Caki2 (cell line): ENCODE measurements around the gene CORO6. TPM values are rescaled to one million over a fixed set of nuclear protein-coding genes. Genes with fewer than 3 reads are reported as not detected.
"Not testable (repeated sequence)": the region's sequence is repeated elsewhere in the genome, so short reads cannot be mapped to it uniquely, and the experiment has no call there.

Experiments used
- DNase-seq: peaks from one replicate; pipeline ENCODE4 v3.0.0-alpha.2; 2015; ENCODE audit warnings: low read depth
- in situ Hi-C: cut with HindIII; loops from 2 replicates; pipeline ENCODE4 v1.10.0; 2016; ENCODE audit warnings: low sequenced_read_pairs, low pct_unique_long_range_greater_than_20kb, mixed read lengths
- total RNA-seq: library from RNA; depleted of rRNA; stranded (reverse); fragments of >200 nt; shearing (Covaris generic); gene quantifications from 2 replicates; pipeline ENCODE4 v1.2.3, GENCODE V29; 2014; ENCODE audit warnings: low replicate concordance; rRNA removed

The CORO6 gene
- total RNA-seq = 0.95 and 6.6 TPM in 2 replicates

DNA sequence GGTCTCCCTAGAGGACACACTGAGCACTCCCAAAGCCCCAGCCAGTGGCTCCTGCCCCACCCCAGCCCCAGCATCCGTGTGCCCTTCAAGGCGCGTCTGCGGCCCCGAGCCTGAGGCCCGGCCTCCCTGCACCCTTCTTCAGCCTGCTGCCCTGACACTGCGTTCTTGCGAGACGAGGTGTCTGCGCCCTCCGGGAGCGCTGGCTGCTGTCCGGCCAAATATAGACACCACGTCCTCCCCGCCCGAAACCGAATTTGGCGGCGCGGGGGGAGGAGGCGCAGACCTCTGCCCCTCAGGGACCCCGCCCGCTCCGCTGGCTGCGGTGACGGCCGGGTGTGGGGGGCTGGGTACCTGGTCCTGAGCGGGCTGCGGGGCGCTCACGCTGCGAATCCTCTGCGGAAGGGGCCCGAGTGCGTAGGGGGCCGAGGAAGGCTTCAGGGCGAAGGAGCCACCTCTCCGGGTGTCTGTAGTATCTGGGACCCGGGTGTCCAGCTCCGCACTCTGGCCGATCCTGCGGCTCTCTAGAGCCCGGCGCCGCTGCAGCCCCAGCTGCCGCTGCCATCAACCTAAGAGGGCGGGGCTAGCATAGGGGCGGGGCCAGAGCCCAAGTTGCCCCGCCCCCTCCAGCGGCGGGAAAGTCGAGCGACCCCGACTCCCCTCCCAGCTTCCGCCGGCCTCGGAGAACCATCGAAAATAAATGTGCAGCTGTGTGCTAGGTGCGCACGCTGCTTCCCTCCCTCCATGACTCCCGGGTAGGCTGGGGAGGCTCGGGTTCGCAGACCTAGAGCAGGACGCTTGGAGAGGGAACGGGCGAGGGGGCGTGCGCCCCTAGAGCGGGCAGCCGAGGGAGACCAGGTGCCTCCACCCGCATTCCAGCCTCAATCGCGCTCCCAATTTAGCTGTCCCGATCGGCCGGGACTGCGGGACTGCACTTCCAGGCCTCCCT, at the start of gene CORO6:
Gene CORO6, minus strand, starts transcription at position 576 of the 946 bp plus-strand sequence. CDS start 1,491 bp downstream, outside the sequence.
- DNase-seq = peak; percentile 54
- in situ Hi-C loops = no loop called here

DNA sequence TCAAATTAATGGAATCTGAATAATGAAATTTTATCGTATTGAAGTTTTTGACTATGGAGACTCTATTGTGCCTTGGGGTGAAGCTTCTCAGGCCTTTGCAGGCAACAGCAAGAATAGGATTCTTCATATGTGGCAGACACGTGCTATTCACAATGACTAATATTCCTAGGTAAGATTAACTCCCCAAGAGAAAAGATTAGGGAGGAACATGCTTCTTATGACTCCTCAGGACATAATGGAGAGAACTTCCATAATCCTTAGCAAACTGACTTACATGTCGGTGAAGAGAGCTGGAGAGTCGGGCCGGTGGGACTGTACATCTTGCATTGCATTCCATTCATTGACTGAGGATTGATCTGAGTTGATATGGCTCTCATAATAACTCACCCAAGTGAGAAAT, 48.9 kb upstream of the CORO6 start:
- DNase-seq = no peak
- in situ Hi-C loops = loop anchor here (25.0 kb wide), 1 partner anchor 91 kb away; no protein-coding TSS in a partner anchor

DNA sequence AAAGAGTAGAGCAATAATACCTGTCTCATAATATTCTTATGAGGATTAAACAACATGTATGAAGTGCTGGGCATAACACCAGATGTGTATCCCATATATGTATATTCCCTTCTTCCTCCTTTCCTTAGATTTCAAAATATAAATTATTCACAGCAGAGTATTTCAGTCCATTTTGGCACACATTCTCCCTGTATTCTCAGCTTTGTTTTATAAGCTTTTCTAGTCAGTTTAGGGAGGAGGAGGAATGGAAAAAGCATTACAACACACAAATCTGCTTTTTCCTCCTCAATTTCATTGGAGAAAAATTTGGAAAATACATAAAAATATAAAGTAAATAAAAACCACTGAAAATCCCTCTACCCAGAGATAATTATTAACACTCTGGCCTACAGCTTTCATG, 46.6 kb upstream of the CORO6 start:
- in situ Hi-C loops = loop anchor here (25.0 kb wide), 1 partner anchor 93 kb away; no protein-coding TSS in a partner anchor
- DNase-seq = no peak

DNA sequence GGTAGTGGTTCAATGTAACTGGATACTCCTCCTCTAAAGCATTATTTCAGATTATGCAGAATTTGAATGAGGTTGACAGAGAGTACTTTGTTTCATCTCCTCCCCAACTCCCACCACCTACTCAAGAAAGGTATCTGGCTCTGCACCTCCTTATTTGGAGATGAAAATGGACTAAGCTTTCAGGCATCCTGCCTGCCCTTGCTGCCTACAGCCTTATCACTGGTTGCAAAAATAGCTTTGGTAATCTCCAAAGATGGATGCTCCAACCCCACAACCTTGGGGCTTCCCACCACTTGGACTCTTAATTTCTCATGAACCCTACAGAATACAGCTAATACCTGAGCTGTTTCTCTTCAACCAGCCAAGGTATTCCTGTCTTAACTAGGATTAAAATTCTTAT, 45.3 kb upstream of the CORO6 start:
- in situ Hi-C loops = loop anchor here (25.0 kb wide), 1 partner anchor 94 kb away; no protein-coding TSS in a partner anchor
- DNase-seq = no peak

DNA sequence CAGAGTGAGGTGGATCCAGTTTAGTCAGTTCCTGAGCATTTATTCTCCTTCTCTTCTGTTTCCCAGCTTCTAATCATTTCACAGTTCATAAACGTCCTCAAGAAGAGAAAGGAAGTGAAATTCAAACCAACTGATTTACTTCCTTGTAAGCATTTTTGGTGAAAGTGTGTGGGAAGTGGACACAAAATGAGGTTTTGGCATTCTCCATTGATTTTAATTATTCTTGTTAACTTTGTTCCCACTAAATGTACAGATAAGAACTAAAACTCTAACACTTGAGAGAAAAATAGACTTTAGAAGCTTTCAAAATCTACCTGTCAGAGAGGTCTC, 42.7 kb upstream of the CORO6 start:
- no peak for DNase-seq
- in situ Hi-C loops = loop anchor here (25.0 kb wide), 1 partner anchor 97 kb away; no protein-coding TSS in a partner anchor

DNA sequence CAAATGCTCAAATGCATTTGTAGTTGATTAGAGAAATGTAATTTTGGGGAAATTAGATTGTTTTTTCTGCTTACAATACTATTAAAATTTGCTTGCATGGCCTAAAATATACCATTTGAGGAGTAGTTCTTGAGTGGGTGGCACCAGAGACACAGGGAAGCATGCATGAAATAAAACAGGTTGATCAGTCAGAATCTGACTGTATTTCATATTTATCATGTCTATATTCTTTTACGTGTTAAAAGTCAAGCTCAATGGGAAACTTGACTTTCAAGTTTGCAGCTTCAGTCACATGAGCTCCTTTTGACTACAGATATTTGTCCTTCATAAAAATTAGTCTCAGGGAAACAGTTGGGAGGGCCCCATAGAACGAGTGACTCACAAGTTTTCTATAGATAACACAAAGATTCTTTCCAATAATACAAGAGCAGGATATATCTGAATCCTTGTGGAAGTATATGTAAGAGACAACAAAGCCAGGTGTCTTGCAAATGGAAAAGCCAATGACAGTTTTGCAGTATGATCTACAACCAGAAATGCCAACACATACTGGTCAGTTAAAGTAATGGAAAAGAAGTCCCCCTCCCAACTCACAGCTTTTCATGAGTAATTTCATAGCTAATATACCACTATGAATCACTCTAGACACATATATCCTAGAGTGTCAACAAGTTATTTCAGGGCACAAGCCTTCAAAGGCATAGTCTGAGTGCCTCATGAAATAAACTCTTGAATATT, 42.2 kb upstream of the CORO6 start:
- no peak for DNase-seq
- in situ Hi-C loops = loop anchor here (25.0 kb wide), 1 partner anchor 97 kb away; no protein-coding TSS in a partner anchor

DNA sequence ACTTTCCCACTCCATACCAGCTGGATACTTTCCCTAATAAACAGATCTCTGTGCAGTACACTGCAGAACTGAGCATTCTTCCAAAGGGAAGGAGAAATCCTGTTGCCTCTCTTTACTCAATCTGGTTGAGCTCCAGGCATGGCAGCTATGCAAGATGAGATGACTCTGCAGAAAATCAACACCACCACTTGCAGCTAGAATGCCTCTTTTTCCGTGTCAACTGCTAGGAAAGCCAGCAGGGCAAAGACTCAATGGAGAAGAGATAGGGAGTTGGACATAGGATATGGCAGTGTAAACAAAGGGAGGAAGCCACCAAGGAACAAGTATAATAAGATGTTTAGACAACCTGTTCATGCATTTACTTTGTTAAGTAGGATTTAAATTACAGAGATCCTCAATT, 40.4 kb upstream of the CORO6 start:
- in situ Hi-C loops = loop anchor here (25.0 kb wide), 1 partner anchor 99 kb away; no protein-coding TSS in a partner anchor

DNA sequence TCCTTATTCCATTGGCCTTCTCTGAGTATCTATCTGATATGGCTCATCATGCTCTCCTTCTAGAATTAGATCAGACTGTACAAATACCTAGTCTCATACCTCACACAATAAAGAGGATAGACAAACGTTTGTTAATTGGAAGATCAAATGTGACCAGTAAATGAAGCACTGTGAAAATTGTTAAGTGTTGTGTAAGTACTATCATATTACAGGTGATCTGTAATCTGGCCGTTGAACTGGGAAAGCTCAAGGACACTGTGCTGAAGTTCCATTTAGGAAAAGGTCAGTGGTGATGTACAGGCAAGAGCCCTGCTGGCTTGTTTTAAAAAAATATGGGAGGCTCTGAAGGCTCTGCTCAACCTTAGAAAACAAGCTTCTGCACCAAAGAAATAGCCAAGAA, 38.5 kb upstream of the CORO6 start:
- in situ Hi-C loops = loop anchor here (25.0 kb wide), 1 partner anchor 101 kb away; no protein-coding TSS in a partner anchor
- no peak for DNase-seq

More for the DNA sequence above, 40.4 kb upstream of the CORO6 start:
- DNase-seq = peak; percentile 57

DNA sequence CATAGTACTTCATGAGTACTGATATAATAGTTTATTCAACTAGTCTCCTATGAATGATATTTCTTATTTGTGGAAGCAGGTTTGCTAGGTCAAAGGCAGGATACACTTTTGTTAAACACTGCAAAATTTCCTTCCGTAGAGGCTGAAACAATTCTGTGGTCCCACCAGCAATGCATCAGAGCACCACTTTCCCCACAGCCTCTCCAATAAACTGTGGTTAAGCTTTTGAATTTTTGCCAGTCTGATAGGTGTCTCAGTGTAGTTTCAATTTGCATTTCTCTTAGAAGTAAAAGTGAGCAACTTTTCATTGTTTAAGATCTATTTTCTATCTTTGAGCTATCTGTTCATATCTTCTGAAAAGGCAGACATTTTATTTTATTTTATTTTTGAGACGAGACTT, 36.4 kb upstream of the CORO6 start:
- no peak for DNase-seq
- in situ Hi-C loops = loop anchor here (25.0 kb wide), 1 partner anchor 103 kb away; no protein-coding TSS in a partner anchor

DNA sequence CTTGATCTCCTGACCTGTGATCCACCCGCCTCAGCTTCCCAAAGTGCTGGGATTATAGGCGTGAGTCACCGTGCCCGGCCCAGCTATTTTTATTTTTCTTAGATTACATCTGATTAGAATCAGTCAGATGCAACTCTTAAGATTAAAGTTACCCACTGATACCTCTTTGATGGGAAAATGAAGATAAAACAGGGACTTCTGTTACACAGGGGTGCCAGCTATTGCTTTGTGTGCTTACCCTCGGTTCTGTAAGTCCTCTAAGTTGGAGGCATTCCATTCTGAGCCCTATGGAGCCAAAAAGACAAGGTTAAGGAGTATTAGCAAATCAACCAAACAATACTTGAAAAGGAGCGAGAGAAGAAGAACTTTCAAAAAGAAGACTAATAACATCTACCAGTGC, 32.6 kb upstream of the CORO6 start:
- in situ Hi-C loops = loop anchor here (25.0 kb wide), 1 partner anchor 107 kb away; no protein-coding TSS in a partner anchor
- DNase-seq = no peak

DNA sequence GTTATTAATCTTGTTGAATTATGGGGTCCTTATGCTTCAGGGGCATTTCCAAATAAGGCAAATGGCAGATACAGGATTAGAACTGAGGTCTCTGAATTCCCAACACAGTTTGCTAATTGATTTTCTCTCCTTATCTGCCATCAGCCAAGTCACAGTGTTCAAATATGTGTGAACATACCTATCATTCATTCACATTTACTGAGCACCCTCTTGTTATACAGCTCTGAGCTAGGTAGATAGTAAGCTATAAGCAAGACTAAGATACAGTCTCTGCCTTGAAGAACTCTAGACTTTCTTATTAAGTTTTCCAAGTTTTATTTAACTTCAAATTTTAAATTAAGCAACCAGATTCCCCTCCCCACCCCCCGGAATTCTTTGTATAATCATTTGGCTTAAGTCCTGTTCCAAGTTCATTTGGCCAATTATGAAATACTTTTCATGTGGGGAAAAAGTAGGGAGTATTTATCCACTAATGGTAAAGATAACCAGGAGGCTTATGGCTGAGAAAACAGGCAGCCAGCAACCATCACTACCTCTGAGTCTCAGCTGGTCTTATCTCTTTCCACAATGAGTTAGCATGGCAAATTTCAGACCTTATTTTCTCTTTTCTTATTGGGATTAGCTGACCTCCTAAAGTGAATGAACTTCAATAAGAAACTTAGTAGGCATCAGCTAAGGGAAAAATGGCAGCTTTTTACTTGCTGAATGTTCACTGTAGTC, 31.4 kb upstream of the CORO6 start:
- in situ Hi-C loops = loop anchor here (25.0 kb wide), 1 partner anchor 108 kb away; no protein-coding TSS in a partner anchor
- no peak for DNase-seq

DNA sequence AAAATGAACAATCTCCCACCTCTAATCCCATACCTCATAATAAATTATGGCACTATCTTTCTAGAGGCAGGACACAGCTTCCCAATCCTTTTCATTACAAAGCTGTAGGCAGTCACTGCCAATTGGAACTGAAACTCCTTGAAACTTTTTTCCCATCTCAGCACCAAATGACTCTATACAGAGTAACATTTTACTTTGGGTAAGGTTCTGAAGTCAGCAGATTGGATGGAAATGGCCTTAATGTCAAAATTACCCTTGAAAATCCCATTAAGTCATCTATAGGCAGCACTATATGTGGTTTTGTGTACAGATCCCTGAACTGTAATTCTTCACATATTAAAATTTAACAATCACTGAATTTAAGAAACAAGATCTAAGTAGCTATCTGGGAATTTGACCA, 30.3 kb upstream of the CORO6 start:
- DNase-seq = no peak
- in situ Hi-C loops = loop anchor here (25.0 kb wide), 1 partner anchor 109 kb away; no protein-coding TSS in a partner anchor

DNA sequence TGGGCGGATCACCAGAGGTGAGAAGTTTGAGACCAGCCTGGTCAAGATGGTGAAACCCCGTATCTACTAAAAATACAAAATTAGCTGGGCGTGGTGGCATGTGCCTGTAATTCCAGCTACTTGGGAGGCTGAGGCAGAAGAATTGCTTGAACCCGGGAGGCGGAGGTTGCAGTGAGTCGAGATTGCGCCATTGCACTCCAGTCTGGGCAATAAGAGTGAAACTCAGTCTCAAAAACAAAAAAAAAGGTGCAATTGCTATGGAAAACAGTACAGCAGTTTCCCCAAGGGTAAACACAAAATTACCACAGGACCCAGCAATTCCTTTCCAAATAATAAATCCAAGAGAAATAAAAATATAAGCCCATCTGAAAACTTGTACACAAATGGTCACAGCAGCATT, 29.2 kb upstream of the CORO6 start:
- DNase-seq = not testable (repeated sequence)
- in situ Hi-C loops = loop anchor here (25.0 kb wide), 1 partner anchor 110 kb away; no protein-coding TSS in a partner anchor

DNA sequence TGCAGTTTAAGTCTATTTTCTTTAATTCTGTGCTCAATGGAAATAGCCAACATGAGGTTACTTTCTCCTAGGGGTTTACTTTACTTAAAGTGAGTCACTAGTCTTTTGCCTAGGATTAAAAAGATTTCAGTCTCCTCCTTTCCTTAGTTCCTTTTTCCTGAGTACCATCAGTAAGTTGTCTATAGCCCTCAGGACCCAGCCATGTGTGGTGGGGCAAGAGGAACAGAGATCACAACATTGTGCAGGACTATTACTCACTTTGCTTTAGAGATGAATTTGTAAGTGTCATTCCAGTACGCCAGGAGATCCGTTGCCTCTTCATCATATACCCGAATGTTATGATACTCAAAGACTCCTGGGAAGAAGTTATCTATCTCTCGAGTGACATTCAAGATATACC, 27.7 kb upstream of the CORO6 start:
- in situ Hi-C loops = loop anchor here (25.0 kb wide), 1 partner anchor 112 kb away; no protein-coding TSS in a partner anchor
- no peak for DNase-seq

DNA sequence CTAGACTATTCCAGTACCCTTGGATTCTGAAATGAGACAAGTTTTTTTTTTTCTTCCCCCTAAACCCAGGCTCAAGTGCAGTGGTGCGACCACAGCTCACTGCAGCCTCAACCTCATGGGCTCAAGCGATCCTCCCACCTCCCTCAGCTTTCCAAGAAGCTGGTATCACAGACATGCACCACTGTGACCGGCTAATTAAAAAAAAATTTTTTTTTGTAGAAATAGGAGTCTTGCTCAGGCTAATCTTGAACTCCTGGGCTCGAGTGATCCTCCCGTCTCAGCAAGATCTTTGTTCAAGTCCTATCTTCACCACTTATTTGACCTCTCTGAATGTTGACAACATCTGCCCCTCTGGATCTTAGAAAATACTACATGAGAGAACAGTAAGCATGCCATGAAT, 26.6 kb upstream of the CORO6 start:
- in situ Hi-C loops = no loop called here

DNA sequence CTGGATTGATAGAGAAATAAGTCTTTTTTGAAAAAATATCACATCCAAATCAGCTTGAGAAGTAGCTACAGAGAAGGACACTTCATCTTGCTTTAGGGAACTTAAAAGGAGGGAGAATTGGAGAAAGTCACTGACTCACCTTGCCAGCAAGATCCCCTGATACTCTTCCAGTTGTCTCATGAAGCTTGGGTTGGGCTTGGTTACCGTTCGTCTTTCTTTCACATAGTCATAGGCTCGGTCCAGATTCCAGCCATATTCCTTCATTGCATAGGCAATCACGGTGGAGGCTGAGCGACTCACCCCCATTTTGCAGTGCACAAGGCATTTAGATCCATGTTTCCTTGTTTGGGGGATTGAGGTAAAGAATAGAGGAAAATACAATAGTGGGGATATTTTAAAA, 25.3 kb upstream of the CORO6 start:
- in situ Hi-C loops = no loop called here

More for the DNA sequence above, 26.6 kb upstream of the CORO6 start:
- no peak for DNase-seq

DNA sequence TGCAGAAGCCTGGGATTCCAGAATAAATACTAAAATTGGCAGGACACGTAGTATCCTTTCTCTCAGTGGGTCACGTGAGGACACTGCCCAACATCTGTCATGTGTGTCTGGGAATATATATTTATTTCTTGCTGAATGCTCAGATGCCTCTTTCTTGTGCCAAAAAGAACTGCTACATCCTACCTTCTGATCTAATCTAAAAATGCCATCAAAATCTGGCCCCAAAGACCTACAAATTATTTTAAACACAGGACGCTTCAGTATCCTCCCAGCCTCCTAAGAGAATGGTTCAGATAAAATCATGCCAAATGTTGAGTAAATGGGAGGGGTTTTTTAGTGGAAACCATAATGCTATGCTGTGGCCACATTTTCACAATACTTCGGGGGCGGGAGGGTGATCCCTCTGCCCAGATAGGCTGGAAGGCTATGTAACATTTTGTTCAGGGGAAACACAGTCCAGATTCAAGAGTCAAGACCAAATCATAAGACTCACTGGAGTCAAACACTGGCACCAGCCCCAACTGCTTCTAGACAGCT, 22.9 kb upstream of the CORO6 start:
- in situ Hi-C loops = no loop called here
- no peak for DNase-seq

More for the DNA sequence above, 25.3 kb upstream of the CORO6 start:
- DNase-seq = no peak

DNA sequence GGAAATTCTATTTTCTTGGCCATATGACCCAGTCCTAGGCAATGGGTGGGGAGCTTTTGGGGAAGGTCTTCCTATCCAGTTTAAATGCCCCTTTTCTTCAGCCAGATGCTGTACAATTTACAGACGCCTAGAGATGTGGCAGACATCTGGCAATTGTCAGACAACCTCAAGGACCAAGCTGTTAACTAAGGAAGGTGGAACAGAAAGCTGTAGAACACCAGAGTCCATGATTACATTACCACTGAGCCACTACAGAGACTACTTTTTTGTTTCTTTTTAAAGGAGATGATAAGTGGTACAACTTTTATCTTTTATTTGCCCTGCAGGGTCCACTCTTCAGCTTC, 21.1 kb upstream of the CORO6 start:
- in situ Hi-C loops = no loop called here
- DNase-seq = no peak
